ENCODE results near the gene PNPLA7. TPM values are rescaled to one million over a fixed set of nuclear protein-coding genes. Genes with fewer than 3 reads are reported as not detected.

The PNPLA7 gene
- total RNA-seq, 1 donor from 2014 or later, result 8.8 TPM

DNA sequence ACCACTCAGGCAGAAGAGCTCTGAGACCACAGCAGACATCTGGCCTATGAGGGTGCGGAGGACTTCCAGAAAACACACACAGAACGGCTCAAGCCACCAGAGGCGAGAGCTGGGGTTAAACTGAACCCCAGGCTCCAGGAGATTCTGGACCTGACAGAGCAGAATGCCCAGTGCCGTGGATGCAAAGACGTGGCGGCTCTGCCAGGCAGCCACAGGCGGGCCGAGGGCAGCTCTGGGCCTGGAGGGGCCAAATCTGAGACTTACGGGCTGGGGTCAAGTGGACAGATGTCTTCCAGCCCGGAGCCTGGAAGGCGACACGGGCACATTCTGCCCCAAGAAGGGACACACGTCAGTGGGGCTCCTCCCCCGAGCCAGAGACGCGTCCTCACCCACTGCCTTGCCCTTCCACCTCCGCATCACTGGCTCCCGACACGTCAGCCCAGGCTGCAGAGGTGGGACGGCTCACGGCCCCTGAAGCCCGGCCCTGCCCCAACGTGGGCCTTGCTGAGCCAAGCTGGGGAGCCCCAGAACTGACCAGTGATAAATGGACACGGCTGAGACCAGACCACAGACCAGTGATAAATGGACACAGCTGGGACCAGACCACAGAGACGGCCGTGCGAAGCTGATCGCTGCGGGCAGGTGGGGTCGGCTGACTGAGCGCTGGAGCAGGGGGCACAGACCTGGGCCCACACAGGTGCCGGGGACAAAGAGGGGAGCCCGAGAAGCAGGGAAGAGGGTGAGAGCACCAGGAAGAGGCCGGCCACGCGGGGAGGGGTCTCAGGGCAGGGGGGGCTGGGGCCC, 50.1 kb downstream of the PNPLA7 start:
- TF ChIP-seq, protein P1, sequence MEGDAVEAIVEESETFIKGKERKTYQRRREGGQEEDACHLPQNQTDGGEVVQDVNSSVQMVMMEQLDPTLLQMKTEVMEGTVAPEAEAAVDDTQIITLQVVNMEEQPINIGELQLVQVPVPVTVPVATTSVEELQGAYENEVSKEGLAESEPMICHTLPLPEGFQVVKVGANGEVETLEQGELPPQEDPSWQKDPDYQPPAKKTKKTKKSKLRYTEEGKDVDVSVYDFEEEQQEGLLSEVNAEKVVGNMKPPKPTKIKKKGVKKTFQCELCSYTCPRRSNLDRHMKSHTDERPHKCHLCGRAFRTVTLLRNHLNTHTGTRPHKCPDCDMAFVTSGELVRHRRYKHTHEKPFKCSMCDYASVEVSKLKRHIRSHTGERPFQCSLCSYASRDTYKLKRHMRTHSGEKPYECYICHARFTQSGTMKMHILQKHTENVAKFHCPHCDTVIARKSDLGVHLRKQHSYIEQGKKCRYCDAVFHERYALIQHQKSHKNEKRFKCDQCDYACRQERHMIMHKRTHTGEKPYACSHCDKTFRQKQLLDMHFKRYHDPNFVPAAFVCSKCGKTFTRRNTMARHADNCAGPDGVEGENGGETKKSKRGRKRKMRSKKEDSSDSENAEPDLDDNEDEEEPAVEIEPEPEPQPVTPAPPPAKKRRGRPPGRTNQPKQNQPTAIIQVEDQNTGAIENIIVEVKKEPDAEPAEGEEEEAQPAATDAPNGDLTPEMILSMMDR (IDR thresholded peaks at IDR 0.05; ENCODE audit: unreplicated experiment), result no peak
- Mint-ChIP-seq H3K27me3 (no peaks in the 10 kb centered on the region), H3K36me3 (ENCODE audit: insufficient read depth) (peaks cover 2% of the 10 kb centered on the region), H3K9me3 (ENCODE audit: low read depth) (peaks cover 3% of the 10 kb centered on the region), H3K4me1 (ENCODE audit: low read depth) (no peaks in the 10 kb centered on the region), H3K4me3 (ENCODE audit: low read depth) (no peak overlapping the region), H3K27ac (peak overlapping the region; percentile 64)
- no peak for DNase-seq (ENCODE audit: low spot score, unreplicated experiment)

DNA sequence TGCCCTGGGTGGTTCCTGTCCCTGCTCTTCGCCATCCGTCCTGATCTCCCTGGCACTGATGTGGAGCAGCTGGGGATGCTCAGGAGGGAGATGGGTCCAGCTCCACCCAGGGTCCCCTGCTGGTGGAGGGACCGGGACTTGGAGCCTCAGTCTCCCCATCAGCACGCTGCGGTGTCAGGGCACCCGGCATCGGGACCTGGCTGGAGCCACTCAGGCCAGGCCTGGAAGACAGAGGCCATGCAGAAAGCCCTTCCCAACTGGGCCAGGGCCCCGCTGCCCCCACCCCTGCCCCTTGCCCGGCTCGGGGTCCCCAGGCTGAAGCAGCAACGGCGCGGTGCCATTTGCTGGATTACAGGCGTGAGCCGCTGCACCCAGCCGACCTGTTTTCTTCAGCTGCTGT, 50.8 kb downstream of the PNPLA7 start:
- H3K27me3 Mint-ChIP-seq, result no peaks in the 10 kb centered on the region
- no peak overlapping the region for H3K4me3 Mint-ChIP-seq (ENCODE audit: low read depth)
- peaks cover 3% of the 10 kb centered on the region for H3K9me3 Mint-ChIP-seq (ENCODE audit: low read depth)
- no peaks in the 10 kb centered on the region for H3K4me1 Mint-ChIP-seq (ENCODE audit: low read depth)
- DNase-seq (ENCODE audit: low spot score, unreplicated experiment), result no peak
- H3K36me3 Mint-ChIP-seq (ENCODE audit: insufficient read depth), result peaks cover 2% of the 10 kb centered on the region
- TF ChIP-seq, protein P1 (IDR thresholded peaks at IDR 0.05; ENCODE audit: unreplicated experiment), result no peak
- H3K27ac Mint-ChIP-seq, result no peak overlapping the region

DNA sequence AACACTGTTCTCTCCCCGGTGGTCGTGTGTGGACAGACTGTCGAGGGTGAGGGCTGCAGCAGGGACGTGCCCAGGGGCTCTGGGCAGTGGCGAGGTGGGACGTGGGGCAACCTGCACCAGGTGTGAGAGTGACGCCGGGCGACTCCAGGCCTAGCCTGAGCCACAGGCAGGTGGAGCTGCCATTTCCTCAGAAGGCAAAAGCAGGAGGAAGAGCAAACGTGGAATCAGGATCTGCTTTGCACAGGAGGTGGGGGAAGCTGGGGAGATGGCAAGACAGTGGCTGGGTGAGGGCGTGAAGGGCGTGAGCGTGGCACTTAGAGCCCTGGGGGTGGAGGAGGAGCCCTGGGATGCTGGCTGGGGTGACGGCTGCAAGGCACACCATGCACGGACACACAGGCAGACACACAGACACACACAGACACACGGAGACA, 51.5 kb downstream of the PNPLA7 start:
- Mint-ChIP-seq H3K27ac (no peak overlapping the region), H3K27me3 (no peaks in the 10 kb centered on the region), H3K36me3 (ENCODE audit: insufficient read depth) (peaks cover 2% of the 10 kb centered on the region), H3K4me1 (ENCODE audit: low read depth) (no peaks in the 10 kb centered on the region), H3K9me3 (ENCODE audit: low read depth) (peaks cover 3% of the 10 kb centered on the region), H3K4me3 (ENCODE audit: low read depth) (no peak overlapping the region)
- TF ChIP-seq, protein P1 (IDR thresholded peaks at IDR 0.05; ENCODE audit: unreplicated experiment), result no peak
- no peak for DNase-seq (ENCODE audit: low spot score, unreplicated experiment)

DNA sequence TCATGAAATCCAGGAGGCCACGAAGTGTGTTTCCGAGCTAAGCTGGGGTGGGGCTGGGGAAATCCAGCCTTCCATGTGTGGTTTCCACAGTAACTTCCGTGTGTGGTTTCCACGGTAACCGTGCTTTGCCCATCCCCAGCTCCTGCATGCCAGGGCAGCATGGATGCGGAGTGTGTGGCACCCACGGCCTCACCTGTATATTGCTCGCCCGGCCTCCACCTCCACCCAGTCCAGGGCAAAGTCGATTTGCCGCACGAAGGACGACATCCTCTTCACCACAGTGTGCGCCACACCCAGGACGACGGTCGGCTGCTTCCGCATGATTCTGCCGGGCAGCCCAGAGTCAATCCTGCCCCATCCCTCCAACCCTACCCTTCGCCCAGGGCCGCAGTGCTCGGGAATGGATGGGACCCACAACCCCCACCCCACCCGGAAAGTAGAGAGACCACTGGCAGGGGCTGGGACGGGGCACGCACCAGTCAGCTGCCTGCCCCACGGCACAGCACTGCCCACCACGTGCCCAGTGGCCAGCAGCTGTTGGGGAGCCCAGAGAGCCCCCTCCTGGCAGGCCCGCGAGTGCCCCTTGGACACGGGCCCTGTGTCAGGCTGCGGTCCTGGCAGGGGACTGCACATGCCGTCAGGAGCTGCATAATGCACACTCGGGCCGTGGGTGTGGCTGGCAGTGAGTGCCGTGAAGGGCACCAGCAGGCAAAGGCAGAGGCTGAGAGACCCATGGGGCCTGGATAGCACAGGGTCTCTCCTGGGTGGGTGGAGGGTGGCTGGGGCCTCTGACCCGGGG, 52.1 kb downstream of the PNPLA7 start:
- Mint-ChIP-seq H3K36me3 (ENCODE audit: insufficient read depth) (peaks cover 2% of the 10 kb centered on the region), H3K27ac (no peak overlapping the region), H3K4me3 (ENCODE audit: low read depth) (no peak overlapping the region), H3K27me3 (no peaks in the 10 kb centered on the region), H3K9me3 (ENCODE audit: low read depth) (peaks cover 3% of the 10 kb centered on the region), H3K4me1 (ENCODE audit: low read depth) (no peaks in the 10 kb centered on the region)
- TF ChIP-seq, protein P1 (IDR thresholded peaks at IDR 0.05; ENCODE audit: unreplicated experiment), result no peak
- DNase-seq (ENCODE audit: low spot score, unreplicated experiment), result no peak

DNA sequence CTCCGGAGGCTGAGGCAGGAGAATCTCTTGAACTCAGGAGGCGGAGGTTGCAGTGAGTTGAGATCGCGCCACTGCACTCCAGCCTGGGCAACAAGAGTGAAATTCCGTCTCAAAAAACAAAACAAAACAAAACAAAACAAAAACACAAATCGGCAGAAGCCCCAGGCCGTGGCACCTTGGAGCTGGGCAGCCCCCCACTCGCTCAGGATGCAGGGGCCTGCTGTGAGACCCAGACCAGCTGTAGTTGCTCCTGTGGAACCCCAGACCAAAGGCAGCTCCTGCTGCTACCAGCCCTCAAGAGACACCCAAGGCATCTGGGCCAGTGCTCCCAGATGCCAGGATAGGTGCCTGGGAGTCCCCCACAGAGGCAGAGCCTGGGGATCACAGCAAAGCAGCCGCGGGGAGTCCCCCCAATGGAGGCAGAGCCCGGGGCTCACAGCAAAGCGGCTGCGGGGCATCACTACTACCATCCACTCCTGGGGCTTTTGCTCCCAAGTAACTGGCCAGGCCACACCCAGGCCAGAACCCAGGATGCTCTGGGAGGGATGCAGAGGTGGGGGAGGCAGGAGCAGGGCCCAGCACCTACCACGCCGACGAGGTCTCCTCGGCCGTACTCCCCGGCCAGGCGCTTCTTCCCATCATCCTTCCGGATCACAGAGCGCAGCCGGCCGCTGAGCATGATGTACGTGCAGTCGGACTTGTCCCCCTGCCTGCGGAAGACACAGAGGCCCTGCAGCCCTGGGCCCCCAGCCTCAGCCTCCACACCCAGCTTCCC, 53.4 kb downstream of the PNPLA7 start:
- Mint-ChIP-seq H3K27me3 (no peaks in the 10 kb centered on the region), H3K36me3 (ENCODE audit: insufficient read depth) (no peaks in the 10 kb centered on the region), H3K4me3 (ENCODE audit: low read depth) (no peak overlapping the region), H3K4me1 (ENCODE audit: low read depth) (no peaks in the 10 kb centered on the region), H3K9me3 (ENCODE audit: low read depth) (no peaks in the 10 kb centered on the region), H3K27ac (no peak overlapping the region)
- TF ChIP-seq, protein P1 (IDR thresholded peaks at IDR 0.05; ENCODE audit: unreplicated experiment), result no peak
- no peak for DNase-seq (ENCODE audit: low spot score, unreplicated experiment)

Data from progenitor cell of endocrine pancreas (in vitro differentiated cells).